WERI-Rb-1 (cell line): ENCODE results near the gene LOC128125822.
"Not testable (repeated sequence)": the region's sequence is repeated elsewhere in the genome, so short reads cannot be mapped to it uniquely, and the experiment has no call there.

Experiments
- DNase-seq: peaks from one replicate; pipeline ENCODE4 v3.0.0-alpha.2; 2020
- H3K27ac ChIP-seq: fragments of 250-450 bp; sonication (Bioruptor Pico); 2 replicates; pipeline ENCODE4 v1.5.1; 2020; ENCODE audit warnings: mild to moderate bottlenecking, moderate library complexity
- H3K27me3 ChIP-seq: fragments of 250-450 bp; sonication (Bioruptor Pico); 2 replicates; pipeline ENCODE4 v1.5.1; 2021; ENCODE audit warnings: mild to moderate bottlenecking, low read depth, moderate library complexity; ENCODE audit not compliant: insufficient read depth, severe bottlenecking
- H3K36me3 ChIP-seq: fragments of 250-450 bp; sonication (Bioruptor Pico); 2 replicates; pipeline ENCODE4 v1.5.1; 2020; ENCODE audit warnings: mild to moderate bottlenecking, moderate library complexity
- H3K4me3 ChIP-seq: 2 replicates; pipeline ENCODE4 v1.5.1; 2011; ENCODE audit warnings: low read depth, mild to moderate bottlenecking, control low read depth, low read length
- H3K9me3 ChIP-seq: fragments of 250-450 bp; sonication (Bioruptor Pico); 2 replicates; pipeline ENCODE4 v1.5.1; 2021; ENCODE audit warnings: mild to moderate bottlenecking, moderate library complexity; ENCODE audit not compliant: severe bottlenecking
- CTCF ChIP-seq: IDR thresholded peaks from 2 replicates; pipeline ENCODE4 v1.5.1; 2011; ENCODE audit warnings: low read depth, mild to moderate bottlenecking, control low read depth, inconsistent platforms, low read length

LOC128125822 gene

GRCh38 chr6:63572044-63572746, at the start of gene LOC128125822, which contains the start of gene PTP4A1:
Gene LOC128125822 (plus strand): TSS chr6:63572480.
Gene PTP4A1 (plus strand): TSS chr6:63572480. CDS start chr6:63576881, 4,401 bp downstream.
- TF ChIP-seq CTCF, result no peak

DNA sequence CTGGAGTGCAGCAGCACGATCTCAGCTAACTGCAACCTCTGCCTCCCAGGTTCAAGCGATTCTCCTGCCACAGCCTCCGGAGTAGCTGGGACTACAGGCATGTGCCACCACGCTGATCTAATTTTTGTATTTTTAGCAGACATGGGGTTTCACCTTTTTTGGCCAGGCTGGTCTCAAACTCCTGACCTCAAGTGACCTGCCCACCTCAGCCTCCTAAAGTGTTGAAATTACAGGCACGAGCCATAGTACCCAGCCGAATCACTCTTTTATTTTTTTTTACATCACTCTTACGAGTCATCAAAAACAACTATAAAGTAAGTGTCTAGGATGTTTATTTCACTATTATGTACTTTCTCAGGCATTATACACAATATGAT, 49.4 kb upstream of the LOC128125822 start:
- H3K4me3 ChIP-seq, result not testable (repeated sequence)

More at GRCh38 chr6:63572044-63572746, at the start of gene LOC128125822, which contains the start of gene PTP4A1:
- H3K9me3 ChIP-seq, result no peaks in the 10 kb centered on the region
- peak; percentile 97 for DNase-seq
- H3K27ac ChIP-seq, result peak within 1 kb of the TSS; percentile 97
- H3K4me3 ChIP-seq, result peak within 1 kb of the TSS; percentile 89
- H3K36me3 ChIP-seq, result peaks cover 31% of the 10 kb centered on the region
- H3K27me3 ChIP-seq, result no peaks in the 10 kb centered on the region

DNA sequence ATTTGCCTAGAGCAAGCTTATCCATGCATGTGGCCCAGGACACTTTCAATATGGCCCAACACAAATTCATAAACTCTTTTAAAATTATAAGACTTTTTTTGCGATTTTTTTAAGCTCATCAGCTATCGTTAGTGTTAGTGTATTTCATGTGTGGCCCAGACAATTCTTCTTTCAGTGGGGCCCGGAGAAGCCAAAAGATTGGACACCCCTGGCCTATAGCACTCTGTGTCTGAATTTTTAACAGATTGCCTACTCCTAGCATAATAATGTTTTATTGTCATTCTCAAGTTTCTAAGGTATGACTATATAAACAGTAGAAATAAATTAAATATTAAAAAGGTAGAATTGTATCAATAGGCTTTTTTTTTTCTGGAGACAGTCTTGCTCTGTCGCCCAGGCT, 48.6 kb upstream of the LOC128125822 start:
- H3K27me3 ChIP-seq, result no peaks in the 10 kb centered on the region
- H3K9me3 ChIP-seq, result no peaks in the 10 kb centered on the region
- H3K4me3 ChIP-seq, result no peak overlapping the region
- no peak overlapping the region for H3K27ac ChIP-seq
- TF ChIP-seq CTCF, result no peak
- H3K36me3 ChIP-seq, result no peaks in the 10 kb centered on the region
- no peak for DNase-seq

More for the DNA sequence above, 49.4 kb upstream of the LOC128125822 start:
- not testable (repeated sequence) for H3K36me3 ChIP-seq, H3K9me3 ChIP-seq, H3K27me3 ChIP-seq, H3K27ac ChIP-seq, DNase-seq

DNA sequence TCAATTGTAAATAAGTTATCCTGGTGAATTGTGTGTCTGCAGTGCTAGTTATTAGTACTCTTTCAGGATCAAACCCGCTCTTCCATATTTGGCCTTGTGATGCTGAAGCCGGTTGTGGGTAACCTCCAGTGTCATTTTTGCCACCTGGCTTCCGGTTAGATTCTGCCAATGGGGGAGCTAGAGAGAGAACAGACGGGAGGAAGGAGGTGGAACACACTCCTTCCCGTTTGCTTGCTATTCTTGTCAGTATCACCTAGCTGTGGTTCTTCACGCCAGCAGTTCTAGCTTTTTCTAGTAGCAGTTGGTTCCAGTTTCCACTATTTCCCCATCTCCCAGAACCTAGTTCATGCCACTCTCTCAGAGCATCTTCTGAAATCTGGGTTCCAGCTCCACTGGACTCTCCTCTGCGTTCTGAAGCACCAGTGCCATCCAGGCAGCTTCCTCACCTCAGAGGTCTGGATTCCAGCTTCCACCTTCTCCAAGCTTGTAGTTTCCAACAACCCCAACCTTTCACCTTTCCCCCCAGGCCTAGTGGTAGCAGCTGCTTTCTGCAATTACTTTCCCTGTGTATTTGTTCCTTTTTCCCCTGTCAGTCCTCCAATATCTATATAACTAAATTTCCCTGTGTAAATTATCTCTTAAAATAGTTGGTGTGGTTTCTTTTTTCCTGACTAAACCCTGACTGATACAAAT, 46.9 kb upstream of the LOC128125822 start:
- Histone ChIP-seq H3K27me3 (no peaks in the 10 kb centered on the region), H3K9me3 (no peaks in the 10 kb centered on the region), H3K36me3 (no peaks in the 10 kb centered on the region), H3K4me3 (no peak overlapping the region), H3K27ac (no peak overlapping the region)
- no peak for DNase-seq
- no peak for TF ChIP-seq CTCF

DNA sequence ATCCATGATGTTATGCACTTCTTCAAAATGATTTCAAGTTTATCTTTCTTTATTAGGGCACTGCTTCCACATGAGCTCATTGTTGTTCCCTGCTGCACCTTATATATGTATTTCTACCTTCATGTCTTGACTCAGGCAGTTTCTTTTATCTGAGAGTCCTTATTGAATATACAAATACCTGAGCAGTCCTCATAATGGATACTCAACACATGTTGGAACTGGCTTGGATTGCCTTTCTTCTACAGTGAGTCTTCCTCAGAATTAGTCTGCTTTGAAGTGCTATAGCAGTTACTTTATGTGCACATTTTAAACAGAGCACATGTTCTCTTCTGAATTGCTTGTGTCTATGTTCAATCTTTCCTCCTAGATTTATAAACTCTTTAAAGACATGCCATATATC, 45.3 kb upstream of the LOC128125822 start:
- no peaks in the 10 kb centered on the region for H3K36me3 ChIP-seq
- H3K27me3 ChIP-seq, result no peaks in the 10 kb centered on the region
- no peaks in the 10 kb centered on the region for H3K9me3 ChIP-seq
- TF ChIP-seq CTCF, result no peak
- H3K4me3 ChIP-seq, result no peak overlapping the region
- no peak overlapping the region for H3K27ac ChIP-seq
- DNase-seq, result no peak

GRCh38 chr6:63527658-63528514, 44.4 kb upstream of the LOC128125822 start:
- Histone ChIP-seq H3K9me3 (no peaks in the 10 kb centered on the region), H3K4me3 (no peak overlapping the region), H3K36me3 (no peaks in the 10 kb centered on the region), H3K27ac (no peak overlapping the region), H3K27me3 (no peaks in the 10 kb centered on the region)
- no peak for DNase-seq
- TF ChIP-seq CTCF, result no peak
